Activated CD4-positive, alpha-beta T cell treated with anti-CD3 and anti-CD28 coated beads, Interleukin-2, amount 10 ng/mL, durations not matched to agents 24 days and 14 days (primary cell): ENCODE data around the gene EDARADD. TPM values are rescaled to one million over a fixed set of nuclear protein-coding genes. Genes with fewer than 3 reads are reported as not detected.
"Not testable (repeated sequence)": the region's sequence is repeated elsewhere in the genome, so short reads cannot be mapped to it uniquely, and the experiment has no call there.

ENCODE experiments used
- DNase-seq: peaks from one replicate; pipeline ENCODE4 v3.0.0; 2022
- H3K27ac Mint-ChIP-seq: one replicate; pipeline ENCODE4 v1.8.0; 2022; ENCODE audit warnings: mild to moderate bottlenecking, mixed read lengths
- H3K27me3 Mint-ChIP-seq: one replicate; pipeline ENCODE4 v1.8.0; 2022; ENCODE audit warnings: mixed read lengths
- H3K36me3 Mint-ChIP-seq: one replicate; pipeline ENCODE4 v1.8.0; 2022; ENCODE audit warnings: low read depth, mild to moderate bottlenecking, mixed read lengths
- H3K4me1 Mint-ChIP-seq: one replicate; pipeline ENCODE4 v1.8.0; 2021; ENCODE audit warnings: mixed read lengths
- H3K4me3 Mint-ChIP-seq: one replicate; pipeline ENCODE4 v1.8.0; 2022; ENCODE audit warnings: mild to moderate bottlenecking, moderate library complexity, mixed read lengths
- H3K9me3 Mint-ChIP-seq: one replicate; pipeline ENCODE4 v1.8.0; 2021; ENCODE audit warnings: mixed read lengths
- intact Hi-C: fragments of 100-400 bp; cut with micrococcal nuclease; formaldehyde crosslinking; loops from one replicate; pipeline ENCODE4 v1.15.1; 2023
- total RNA-seq: library from RNA; stranded (reverse); gene quantifications from 2 replicates; pipeline ENCODE4 v1.2.3, GENCODE V29; 2022

Gene EDARADD
- total RNA-seq, 1 donor from 2014 or later: 32.6 TPM

DNA sequence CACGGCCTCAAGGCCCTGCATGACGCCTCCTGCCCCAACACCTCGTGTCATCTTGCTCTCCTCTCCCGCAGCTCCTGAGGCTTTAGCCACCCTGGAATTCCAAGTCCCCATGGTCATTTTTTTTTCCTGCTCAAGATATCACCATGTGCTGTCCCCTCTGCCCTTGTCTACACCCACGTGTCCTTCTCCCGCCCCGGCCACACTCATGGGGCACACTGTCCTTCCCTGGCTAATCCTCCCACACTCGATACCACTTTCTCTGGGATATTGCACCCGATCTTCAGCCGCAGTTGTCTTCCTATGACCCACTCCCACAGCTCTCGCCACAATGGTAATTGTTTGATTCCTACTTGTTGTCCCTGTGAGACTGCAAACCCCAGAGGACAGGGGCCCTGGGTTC is 100.0 kb downstream of the EDARADD start:
- no peaks in the 10 kb centered on the region for H3K9me3 Mint-ChIP-seq
- no peaks in the 10 kb centered on the region for H3K36me3 Mint-ChIP-seq
- H3K27ac Mint-ChIP-seq: no peak overlapping the region
- intact Hi-C loops: loop anchor here (10.0 kb wide), 1 partner anchor 209 kb away; the partner anchor contains the start of gene ERO1B
- DNase-seq: no peak
- no peak overlapping the region for H3K4me3 Mint-ChIP-seq
- H3K27me3 Mint-ChIP-seq: peaks cover 23% of the 10 kb centered on the region
- peaks cover 12% of the 10 kb centered on the region for H3K4me1 Mint-ChIP-seq

DNA sequence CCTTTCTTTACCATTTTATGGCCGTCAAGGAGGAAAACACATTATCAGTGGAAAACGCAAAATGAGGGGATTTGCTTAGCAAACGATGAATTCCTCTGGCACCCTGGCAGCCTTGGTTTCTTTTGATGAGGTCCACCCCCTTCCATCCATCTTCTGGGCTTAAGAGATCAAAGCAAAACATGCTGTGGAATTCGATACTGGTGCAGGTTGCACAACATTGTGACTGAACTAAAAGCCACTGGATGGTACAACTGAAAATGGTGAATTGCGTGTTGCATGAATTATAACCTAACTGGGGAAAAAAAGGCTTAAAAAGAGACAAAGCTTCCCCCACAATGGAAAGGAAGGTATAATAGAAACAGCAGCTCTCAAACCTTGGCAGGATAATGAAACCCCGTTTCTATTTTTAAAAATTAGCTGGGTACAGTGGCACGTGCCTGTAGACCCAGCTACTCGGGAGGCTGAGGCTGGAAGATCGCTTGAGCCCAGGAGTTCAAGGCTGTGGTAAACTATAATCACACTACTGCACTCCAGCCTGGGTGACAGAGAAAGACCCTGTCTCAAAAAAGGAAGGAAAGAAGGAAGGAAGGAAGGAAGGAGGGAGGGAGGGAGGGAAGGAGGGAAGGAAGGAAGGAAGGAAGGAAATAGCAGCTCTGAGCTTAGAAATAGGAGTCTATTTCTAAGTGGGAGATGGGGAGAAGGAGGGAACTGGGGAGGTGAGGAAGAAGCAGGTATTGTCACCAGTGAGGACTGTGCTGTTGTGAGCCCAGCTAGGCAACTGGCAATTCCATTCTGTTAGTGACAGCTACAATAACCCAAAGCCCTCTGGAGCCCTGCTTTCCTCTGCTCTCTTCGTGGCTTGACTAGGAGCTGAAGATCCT is 100.7 kb downstream of the EDARADD start:
- peaks cover 9% of the 10 kb centered on the region for H3K4me1 Mint-ChIP-seq
- no peak for DNase-seq
- intact Hi-C loops: loop anchor here (10.0 kb wide), 1 partner anchor 210 kb away; the partner anchor contains the start of gene ERO1B
- no peak overlapping the region for H3K4me3 Mint-ChIP-seq
- peaks cover 21% of the 10 kb centered on the region for H3K27me3 Mint-ChIP-seq
- no peaks in the 10 kb centered on the region for H3K9me3 Mint-ChIP-seq
- H3K27ac Mint-ChIP-seq: no peak overlapping the region
- H3K36me3 Mint-ChIP-seq: no peaks in the 10 kb centered on the region

DNA sequence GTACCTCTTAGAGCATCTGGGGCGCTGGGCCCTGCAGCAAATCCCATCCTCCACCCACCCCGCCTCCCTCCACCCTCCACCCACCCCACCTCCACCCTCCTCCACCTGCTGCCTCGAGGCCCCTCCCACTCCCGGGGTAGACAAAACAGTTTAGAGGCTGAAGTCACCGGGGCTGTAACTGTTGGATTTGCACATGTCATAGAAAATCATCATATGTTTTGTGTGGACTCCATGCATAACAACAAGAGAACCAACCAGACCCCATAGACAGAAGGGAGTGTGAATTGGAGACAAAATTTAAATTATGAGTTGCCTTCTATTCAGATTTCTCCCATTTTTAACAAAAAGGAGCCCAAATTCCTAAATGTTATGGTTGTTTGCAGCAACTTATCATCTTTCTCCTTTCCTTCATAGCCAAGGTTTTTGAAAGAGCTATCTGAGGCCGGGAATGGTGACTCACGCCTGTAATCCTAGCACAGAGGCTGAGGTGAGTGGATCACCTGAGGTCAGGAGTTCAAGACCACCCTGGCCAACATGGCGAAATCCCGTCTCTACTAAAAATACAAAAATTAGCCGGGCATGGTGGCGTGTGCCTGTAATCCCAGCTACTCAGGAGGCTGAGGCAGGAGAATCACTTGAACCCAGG is 101.5 kb downstream of the EDARADD start:
- Mint-ChIP-seq H3K36me3 (no peaks in the 10 kb centered on the region), H3K27ac (no peak overlapping the region), H3K9me3 (no peaks in the 10 kb centered on the region), H3K27me3 (peaks cover 19% of the 10 kb centered on the region), H3K4me1 (peaks cover 9% of the 10 kb centered on the region), H3K4me3 (no peak overlapping the region)
- DNase-seq: no peak
- intact Hi-C loops: loop anchor here (10.0 kb wide), 1 partner anchor 211 kb away; the partner anchor contains the start of gene ERO1B

DNA sequence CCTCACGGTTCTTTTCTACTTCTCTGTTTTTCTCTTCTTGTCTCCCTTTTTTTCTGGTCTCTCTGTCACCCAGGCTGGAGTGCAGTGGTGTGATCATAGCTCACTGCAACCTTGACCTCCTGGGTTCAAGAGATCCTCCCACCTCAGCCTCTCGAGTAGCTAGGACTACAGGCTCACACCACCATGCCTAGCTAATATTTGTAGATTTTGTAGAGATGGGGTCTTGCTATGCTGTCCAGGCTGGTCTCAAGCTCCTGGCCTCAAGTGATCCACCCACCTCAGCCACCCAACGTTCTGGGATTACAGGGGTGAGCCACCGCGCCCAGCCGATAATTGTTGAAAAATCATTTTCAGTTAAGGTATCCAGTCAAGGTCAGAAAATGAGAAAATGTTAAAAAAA is 103.8 kb downstream of the EDARADD start:
- intact Hi-C loops: loop anchor here (10.0 kb wide), 1 partner anchor 213 kb away; the partner anchor contains the start of gene ERO1B
- no peak overlapping the region for H3K4me3 Mint-ChIP-seq
- H3K4me1 Mint-ChIP-seq: peaks cover 7% of the 10 kb centered on the region
- H3K27ac Mint-ChIP-seq: no peak overlapping the region
- H3K36me3 Mint-ChIP-seq: no peaks in the 10 kb centered on the region
- peaks cover 2% of the 10 kb centered on the region for H3K27me3 Mint-ChIP-seq
- H3K9me3 Mint-ChIP-seq: no peaks in the 10 kb centered on the region
- DNase-seq: no peak

DNA sequence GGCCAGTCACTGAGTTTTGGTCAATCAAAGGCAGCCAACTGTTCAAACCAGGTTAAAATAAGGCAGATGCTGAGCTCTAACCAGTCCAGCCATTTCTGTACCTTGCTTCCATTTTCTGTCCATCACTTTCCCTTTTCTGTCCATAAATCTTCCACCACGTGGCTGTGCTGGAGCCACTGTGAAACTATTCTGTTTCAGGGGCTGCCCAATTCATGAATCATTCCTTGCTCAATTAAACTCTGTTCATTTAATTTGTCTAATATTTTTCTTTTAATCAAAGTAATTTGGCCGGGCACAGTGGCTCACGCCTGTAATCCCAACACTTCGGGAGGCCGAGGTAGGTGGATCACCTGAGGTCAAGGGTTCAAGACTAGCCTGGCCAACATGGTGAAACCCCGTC is 107.0 kb downstream of the EDARADD start:
- no peak for DNase-seq
- Mint-ChIP-seq H3K27me3 (peaks cover 2% of the 10 kb centered on the region), H3K4me3 (no peak overlapping the region), H3K4me1 (peaks cover 10% of the 10 kb centered on the region), H3K27ac (no peak overlapping the region), H3K9me3 (no peaks in the 10 kb centered on the region), H3K36me3 (no peaks in the 10 kb centered on the region)
- intact Hi-C loops: no loop called here

DNA sequence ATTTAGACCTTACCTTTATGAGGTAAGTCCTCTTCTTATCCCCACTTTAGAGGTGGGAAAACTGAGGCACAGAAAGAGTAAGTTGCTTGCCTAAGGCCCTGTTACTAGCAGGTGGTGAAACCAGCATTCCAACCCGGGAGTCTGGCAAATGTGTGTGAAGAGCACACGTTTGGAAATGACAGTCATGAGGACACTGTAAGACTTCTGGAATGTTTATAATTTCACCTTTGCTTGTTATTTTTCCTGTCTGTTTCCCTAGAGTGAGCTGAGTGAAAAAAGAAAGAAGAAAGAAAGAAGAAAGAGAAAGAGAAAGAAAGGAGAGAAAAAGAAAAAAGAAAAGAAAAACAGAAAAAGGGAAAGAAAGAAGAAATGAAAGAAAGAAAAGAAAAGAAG is 108.5 kb downstream of the EDARADD start:
- H3K4me3 Mint-ChIP-seq: peak overlapping the region; percentile 66
- H3K4me1 Mint-ChIP-seq: peaks cover 10% of the 10 kb centered on the region
- peaks cover 2% of the 10 kb centered on the region for H3K27me3 Mint-ChIP-seq
- no peaks in the 10 kb centered on the region for H3K9me3 Mint-ChIP-seq
- no peaks in the 10 kb centered on the region for H3K36me3 Mint-ChIP-seq
- intact Hi-C loops: no loop called here
- DNase-seq: no peak
- H3K27ac Mint-ChIP-seq: peak overlapping the region; percentile 73

DNA sequence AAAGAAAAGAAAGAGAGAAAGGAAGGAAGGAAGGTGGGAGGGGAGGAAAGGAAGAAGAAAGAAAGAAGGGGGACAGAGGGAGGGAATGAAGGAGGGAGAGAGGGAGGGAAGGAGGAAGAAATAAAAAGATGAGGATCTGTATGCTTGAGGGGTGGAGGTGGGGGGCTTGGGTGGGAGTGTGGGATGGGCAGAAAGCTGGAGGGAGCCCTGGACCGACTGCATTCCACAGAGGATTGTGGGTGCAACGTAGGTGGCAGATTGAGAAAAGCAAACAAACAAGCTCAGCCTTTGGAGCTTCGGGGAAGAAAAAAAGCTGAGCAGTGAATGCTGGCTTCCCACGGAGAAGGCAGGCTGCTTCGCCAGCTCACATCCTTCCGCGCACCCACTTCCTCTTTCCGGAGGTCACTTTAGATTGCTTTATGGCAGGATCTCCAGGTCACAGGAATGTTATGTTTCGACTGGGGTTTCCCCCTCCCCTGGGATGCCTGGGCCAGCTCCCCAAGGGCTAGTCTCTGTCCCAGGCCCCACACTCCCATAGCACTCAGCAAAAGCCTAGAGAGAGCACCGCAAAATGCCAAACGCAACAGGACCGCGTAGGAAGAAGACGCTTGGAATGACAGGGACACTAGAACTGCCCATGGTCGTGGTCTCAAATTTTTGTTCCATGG is 109.0 kb downstream of the EDARADD start:
- Mint-ChIP-seq H3K4me3 (peak overlapping the region; percentile 66), H3K27me3 (peaks cover 2% of the 10 kb centered on the region), H3K27ac (peak overlapping the region; percentile 73), H3K4me1 (peaks cover 10% of the 10 kb centered on the region), H3K9me3 (no peaks in the 10 kb centered on the region), H3K36me3 (no peaks in the 10 kb centered on the region)
- intact Hi-C loops: no loop called here
- DNase-seq: peak; percentile 61

DNA sequence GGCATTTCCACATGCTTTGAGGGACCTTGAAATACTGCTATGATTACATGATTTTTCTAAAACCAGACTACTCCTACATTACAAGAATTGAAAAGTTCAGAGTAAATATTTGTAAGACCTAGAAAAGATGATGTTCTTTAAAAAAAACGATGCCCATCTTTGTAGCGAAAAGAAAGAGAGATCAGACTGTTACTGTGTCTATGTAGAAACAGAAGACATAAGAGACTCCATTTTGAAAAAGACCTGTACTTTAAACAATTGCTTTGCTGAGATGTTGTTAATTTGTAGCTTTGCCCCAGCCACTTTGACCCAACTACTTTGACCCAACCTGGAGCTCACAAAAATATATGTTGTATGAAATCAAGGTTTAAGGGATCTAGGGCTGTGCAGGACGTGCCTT is 110.3 kb downstream of the EDARADD start:
- H3K27me3 Mint-ChIP-seq, H3K4me3 Mint-ChIP-seq, H3K36me3 Mint-ChIP-seq, H3K27ac Mint-ChIP-seq, DNase-seq, H3K9me3 Mint-ChIP-seq, intact Hi-C loops: not testable (repeated sequence)
- peaks cover 16% of the 10 kb centered on the region for H3K4me1 Mint-ChIP-seq

DNA sequence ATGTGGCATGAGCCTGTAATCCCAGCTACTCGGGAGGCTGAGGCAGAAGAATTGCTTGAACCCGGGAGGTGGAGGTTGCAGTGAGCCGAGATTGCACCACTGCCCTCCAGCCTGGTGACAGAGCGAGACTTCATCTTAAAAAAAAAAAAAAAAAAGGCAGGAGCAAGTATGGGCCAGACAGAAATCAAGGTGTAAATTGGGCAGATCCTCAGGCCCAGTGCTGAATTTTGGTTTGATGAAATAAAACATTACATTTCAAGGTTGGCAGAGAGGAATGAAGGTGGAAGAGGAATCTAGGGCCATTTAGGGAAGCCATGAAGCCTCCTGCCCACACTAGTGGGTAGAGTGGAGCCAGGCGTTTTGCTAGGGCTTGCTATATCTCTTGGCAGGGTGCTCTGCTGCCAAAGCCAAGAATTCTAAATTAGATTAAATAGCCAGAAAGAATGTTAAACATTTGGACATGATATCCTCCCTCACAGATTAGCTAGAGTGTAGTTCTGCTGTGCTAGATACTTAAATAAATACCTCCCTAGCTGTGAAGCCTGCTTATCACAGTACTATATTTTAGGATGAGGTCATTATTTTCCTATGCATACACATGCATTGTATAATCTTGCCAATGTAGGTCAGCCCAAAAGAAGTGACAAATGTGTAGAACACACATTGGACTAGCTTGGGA is 113.1 kb downstream of the EDARADD start:
- DNase-seq: no peak
- intact Hi-C loops: no loop called here
- Mint-ChIP-seq H3K9me3 (no peaks in the 10 kb centered on the region), H3K4me3 (no peak overlapping the region), H3K27me3 (peaks cover 14% of the 10 kb centered on the region), H3K27ac (no peak overlapping the region), H3K4me1 (peaks cover 22% of the 10 kb centered on the region), H3K36me3 (no peaks in the 10 kb centered on the region)

DNA sequence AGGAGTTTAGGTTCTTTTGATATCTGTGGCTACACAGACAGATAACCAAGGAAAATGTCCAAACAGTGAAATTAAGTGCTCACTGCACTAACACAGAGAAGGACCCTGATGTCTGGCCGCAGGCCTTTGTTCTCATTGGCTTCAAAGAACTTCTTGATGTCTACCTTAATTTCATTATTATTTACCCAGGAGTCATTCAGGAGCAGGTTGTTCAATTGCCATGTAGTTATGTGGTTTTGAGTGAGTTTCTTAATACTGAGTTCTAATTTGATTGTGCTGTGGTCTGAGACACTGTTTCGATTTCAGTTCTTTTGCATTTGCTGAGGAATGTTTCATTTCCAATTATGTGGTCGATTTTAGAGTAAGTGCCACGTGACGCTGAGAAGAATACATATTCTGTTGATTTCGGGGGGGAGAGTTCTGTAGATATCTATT is 114.5 kb downstream of the EDARADD start:
- Mint-ChIP-seq H3K4me3 (no peak overlapping the region), H3K27ac (no peak overlapping the region), H3K36me3 (no peaks in the 10 kb centered on the region), H3K27me3 (peaks cover 14% of the 10 kb centered on the region), H3K4me1 (peaks cover 13% of the 10 kb centered on the region), H3K9me3 (no peaks in the 10 kb centered on the region)
- DNase-seq: no peak
- intact Hi-C loops: no loop called here

DNA sequence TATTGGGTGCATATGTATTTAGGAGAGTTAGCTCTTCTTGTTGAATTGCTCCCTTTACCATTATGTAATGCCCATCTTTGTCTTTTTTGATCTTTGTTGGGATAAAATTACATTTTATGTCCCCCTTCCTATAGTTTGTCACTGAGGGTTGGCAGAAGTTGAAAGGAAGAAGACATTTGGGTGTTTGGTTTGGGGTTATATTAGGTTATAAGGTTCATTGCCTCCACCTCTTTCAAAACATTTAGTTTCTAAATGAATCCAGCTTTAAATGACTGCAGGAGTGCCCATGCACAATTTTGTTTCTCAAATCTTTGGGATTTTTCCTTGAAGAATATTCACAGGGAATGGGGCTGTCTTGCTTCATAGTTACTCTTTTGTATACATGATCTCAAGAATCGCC is 115.1 kb downstream of the EDARADD start:
- Mint-ChIP-seq H3K36me3 (no peaks in the 10 kb centered on the region), H3K27me3 (peaks cover 13% of the 10 kb centered on the region), H3K4me3 (no peak overlapping the region), H3K27ac (no peak overlapping the region), H3K4me1 (peaks cover 13% of the 10 kb centered on the region), H3K9me3 (no peaks in the 10 kb centered on the region)
- no peak for DNase-seq
- intact Hi-C loops: no loop called here

DNA sequence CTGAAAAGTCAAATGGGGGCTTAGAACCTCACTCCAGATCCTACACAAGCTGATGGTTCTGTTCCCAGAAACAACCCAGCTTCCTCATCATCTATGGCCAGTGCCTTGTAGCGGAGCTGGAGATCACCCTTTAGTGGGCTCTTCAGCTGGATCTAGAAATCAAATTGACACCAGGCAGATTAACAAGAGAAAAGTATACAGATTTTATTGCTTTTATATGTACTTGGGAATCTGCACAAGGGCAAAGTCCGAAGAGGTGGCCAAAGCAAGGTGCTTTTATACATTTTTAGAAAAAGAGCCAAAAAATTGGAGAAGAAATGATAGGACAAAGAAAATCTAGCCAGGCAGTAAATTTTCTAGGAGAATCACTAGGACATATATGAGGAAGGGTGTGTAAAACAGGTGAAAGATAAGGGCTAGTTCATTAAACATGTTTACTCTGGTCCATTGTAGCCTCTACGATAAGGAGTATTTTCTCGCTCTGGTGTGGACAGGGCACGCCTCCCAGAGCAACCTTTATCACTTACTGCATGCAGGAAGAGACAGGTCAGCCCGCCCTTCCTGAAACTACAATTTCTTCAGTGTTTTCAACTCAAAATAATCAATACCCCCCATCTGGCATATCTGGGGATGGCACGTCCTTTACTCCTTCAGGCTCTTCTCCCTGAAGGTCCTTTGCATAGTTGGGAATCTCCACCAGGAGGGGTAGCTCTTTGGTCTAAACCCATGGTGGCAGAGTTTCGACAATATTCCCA is 115.7 kb downstream of the EDARADD start:
- intact Hi-C loops: no loop called here
- H3K9me3 Mint-ChIP-seq: no peaks in the 10 kb centered on the region
- DNase-seq: no peak
- no peaks in the 10 kb centered on the region for H3K36me3 Mint-ChIP-seq
- H3K4me1 Mint-ChIP-seq: peaks cover 13% of the 10 kb centered on the region
- peaks cover 12% of the 10 kb centered on the region for H3K27me3 Mint-ChIP-seq
- no peak overlapping the region for H3K4me3 Mint-ChIP-seq
- H3K27ac Mint-ChIP-seq: no peak overlapping the region
